DOHH2 (cell line): Measurements from ENCODE around the gene CACNA2D4.

Source experiments
- CTCF ChIP-seq: fragments of 200-600 bp; sonication (generic); IDR thresholded peaks from one replicate; pipeline ENCODE4 v1.5.1; 2014; ENCODE audit warnings: antibody characterized with exemption, mild to moderate bottlenecking, low read depth, low read length; ENCODE audit not compliant: poor library complexity, severe bottlenecking
- EZH2phosphoT487 ChIP-seq: fragments of 200-600 bp; sonication (generic); IDR thresholded peaks from 2 replicates; pipeline ENCODE4 v1.6.1; 2017; ENCODE audit warnings: borderline replicate concordance, mild to moderate bottlenecking, antibody characterized with exemption, low read length, moderate library complexity, mixed read lengths

GRCh38 chr12:1927751-1928351 is 9.4 kb upstream of the CACNA2D4 start:
- TF ChIP-seq EZH2phosphoT487 (no peak), CTCF (no peak)
